Activated CD4-positive, alpha-beta T cell treated with anti-CD3 and anti-CD28 coated beads, Interleukin-2, amount 50 U/mL, for 16 hours (primary cell): ENCODE measurements around the gene ASB14.

Experiments
- DNase-seq: peaks from one replicate; pipeline ENCODE4 v3.0.0-alpha.2; 2020

ASB14 gene

DNA sequence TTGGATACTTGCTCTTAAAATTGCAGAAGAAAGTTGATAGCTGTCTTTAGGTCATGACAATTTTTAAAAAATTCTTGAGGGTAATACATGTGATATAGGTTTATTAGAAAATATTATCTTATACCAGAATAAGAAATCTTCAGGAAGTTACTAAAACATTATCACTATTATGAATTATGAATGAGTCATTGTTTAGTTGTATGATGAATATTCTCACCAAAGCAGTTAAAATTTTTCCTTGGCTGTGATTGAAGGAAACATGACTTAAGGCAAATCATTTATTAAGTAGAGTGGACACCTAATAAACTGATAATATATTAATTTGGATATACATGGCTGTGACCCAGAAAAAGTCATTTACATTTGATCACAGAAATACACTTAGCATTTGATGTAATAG, 34.8 kb downstream of the ASB14 start:
- no peak for DNase-seq

DNA sequence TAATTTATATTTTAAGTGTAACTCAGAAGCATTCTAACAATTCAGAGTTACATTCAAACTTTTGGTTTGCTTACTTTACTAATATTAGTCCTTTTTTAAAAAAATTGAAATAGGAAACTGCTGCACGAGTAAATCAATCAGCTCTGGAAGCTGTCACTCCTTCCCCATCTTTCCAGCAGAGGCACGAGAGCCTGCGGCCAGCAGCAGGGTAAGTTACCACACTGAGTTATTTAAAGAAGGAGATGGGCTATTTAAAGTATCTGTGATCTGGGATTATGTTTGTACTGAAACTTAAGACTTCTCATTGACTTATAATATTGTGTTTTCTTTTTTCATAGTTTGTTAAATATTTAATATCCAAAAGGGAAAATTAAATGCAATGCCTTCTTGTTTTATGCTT, 35.6 kb downstream of the ASB14 start:
- no peak for DNase-seq

DNA sequence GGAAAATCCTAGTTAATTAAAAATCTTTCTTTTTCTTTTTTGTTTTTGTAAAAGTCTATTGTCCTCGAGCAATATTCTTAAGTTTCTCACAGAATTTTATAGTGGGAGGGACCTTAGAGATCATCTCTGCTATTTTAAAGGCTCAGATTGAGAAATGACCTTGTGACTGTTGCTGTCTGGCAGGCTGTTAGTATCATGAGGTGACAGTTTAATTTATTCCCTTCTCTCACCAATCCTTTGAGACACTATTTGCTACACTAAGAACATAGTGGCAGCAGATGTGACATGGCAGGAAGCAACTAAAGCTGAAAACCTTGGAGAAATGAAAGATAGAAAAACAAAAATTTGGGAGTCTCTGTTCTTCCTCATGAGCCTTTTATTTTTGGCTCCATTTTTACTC, 40.1 kb downstream of the ASB14 start:
- no peak for DNase-seq

DNA sequence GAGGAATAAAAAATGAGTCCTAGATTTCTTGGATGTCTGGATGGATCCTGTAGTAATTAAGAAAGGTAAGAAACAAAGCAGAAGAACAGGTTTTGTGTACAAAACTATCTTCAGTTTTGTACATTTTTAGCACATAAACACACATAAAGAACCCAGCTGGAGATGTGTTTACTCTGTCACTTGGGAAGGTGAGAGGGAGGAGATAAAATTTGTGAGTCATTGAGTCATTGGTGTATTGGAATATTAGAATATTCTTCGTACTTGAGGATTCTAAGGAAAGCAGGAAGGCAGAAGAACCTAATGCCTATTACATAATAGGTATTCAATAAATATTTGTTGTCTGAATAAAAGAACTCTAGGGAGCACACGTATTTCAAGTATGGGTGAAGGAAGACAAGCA, 47.5 kb downstream of the ASB14 start:
- no peak for DNase-seq

DNA sequence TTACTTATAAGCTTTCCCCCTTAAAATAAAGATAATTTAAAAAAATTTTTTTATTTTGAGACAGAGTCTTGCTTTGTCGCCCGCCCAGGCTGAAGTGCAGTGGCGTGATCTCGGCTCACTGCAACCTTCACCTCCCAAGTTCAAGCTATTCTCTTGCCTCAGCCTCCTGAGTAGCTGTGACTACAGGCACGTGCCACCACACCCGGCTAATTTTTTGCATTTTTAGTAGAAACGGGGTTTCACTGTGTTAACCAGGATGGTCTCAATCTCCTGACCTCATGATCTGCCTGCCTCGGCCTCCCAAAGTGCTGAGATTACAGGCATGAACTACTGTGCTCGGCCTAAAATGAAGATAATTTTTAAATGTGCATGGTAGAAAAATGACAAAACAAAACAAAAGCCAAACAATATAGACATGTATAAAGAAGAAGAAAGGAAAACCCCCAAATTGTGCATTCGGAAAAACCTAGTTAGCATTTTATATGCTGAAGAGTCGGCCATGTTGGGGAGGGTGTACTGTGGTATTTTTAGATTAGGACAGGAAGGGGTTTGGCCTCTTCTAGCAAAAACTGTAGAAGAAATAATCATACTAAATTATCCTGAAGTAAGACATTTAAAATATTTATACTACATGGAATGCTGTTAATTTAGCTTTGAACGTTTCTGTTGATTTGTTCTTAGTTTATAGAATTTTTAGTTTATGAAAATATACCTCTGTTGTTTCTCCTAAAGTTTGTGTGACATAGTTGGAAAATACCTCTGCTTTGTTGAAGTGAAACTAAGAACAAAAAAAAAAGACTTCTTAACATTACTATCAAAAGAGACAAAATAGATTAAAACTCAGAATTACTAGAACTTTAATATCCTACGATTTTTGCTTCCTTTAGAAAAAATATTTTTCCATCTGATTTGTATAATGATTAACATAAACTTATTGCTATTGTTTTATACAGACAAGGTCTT, 57.6 kb downstream of the ASB14 start:
- no peak for DNase-seq

DNA sequence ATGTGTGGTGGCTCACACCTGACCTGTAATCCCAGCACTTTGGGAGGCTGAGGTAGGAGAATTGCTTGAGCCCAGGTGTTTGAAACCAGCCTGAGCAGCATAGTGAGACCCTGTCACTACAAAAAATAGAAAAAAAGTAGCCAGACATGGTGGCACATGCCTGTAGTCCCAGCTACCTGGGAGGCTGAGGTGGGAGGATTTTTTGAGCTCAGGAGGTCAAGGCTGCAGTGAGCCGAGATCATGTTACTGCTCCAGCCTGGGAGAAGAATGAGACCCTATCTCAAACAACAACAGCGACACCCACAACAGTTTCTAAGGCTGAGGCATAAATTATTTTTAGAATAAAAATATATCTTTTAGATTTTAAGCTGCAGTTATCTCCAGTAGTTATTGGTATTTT, 58.7 kb downstream of the ASB14 start:
- no peak for DNase-seq

DNA sequence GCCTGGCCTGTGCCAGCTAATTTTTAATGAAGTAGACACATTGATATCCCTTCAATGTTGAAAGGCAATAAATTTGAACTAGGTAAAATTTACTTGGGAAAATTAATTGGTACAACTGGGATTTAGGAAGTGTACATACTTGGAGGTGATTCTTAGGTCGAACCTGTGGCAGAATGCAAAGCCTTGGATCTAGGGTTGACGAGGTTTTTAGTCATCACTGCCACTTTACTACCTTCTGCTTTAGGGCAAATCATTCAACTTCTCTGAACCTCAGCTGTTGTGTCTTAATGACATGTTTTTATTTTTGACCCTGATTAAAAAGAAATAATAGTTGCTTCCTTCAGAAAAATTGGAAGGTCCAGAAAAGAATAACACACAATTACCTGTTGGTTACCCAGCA, 62.5 kb downstream of the ASB14 start:
- no peak for DNase-seq

DNA sequence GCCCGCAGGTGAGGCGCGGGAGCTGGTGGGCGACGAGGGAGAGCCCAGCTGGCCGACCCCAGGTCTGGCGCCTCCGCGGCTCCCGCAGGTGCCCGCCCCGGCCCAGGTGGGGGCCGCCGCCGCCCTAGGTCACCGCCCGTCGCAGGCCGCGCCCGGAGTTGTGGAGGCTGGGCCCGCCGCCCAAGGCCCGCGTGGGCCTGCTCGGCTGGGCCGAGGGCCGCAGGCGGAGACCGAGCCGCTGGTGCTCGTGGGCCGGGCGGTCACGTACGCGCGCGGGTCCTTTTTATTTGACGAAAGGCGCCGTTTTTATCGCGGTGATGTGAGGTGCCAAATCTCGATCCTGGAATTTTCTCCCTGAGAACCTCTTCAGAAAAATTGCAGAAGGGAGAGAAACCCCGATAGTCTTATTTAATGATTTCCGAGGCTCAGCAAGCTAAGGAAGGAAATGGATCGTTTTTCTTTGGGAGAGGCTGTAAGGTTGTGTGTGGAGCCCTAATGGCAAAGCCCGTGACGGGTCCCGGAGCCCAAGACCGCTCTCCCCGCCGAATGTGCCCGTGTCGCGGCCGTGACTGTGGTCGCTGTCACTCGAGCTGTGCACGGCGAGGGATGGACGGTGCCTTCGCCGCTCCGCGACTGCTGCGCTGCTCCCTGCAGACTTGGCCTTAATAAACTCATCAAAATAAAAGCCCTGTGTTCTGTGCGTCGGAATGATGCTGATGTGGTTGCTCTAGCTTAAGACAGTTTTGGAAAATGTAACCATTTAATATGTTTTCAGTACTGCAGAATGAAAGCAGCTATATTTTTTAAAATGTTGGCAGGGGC, 64.3 kb downstream of the ASB14 start:
- DNase-seq, result peak; percentile 41

DNA sequence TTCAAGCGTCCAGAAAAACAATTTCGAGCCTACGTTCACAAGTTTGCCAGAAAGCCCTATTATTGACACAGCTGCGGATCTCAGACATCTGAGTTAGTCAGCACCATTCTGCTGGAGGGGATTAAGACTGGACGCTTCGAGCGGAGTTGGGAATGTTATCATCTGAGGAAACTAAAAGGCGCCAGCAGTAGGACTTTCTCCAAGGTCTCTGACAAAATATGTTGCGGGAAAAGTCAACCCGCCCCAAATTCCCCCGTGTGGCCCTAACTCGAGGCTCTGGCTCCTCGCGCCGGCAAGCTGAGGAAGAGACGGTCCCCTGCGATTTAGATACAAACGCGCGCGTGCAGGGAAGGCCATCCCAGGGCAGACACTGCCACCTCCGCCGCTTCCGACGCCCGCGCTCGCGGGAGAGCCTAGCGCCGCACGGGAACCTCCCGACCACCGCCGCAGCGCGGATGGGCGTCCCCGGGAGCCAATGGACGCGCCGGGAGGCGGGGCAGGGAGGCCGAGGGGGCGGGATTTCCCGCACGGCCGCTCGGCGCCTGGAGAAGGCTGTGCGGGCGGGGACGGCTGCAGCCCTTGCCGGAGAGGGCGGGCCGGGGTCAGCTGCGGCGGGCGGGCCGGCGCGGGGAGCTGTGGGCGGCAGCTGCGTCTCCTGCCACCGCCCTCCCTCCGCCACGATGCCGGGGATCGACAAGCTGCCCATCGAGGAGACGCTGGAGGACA, 65.1 kb downstream of the ASB14 start, which contains the start of gene APPL1:
APPL1 (plus strand) TSS at position 526 of the 726 bp plus-strand sequence; CDS start at position 681, 155 bp downstream.
- peak; percentile 92 for DNase-seq

DNA sequence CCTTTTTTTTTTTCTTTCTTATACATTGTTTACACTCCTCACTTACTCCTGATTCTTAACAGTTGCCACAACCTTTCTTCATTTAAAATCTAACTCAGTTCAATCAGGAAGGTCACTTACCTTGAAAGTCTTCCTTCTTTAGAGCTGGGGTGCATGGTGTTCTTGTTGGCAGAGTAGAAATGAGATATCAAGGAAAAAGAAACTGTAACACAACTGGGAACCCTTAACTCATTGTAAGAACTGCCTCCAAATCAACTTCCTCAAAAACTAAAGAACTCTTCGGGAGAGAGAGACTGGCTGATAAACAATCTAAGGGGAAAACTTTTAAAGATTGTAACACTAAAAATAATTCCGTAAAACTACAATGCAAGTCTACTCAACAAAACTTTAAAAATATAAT, 66.3 kb downstream of the ASB14 start:
- no peak for DNase-seq

DNA sequence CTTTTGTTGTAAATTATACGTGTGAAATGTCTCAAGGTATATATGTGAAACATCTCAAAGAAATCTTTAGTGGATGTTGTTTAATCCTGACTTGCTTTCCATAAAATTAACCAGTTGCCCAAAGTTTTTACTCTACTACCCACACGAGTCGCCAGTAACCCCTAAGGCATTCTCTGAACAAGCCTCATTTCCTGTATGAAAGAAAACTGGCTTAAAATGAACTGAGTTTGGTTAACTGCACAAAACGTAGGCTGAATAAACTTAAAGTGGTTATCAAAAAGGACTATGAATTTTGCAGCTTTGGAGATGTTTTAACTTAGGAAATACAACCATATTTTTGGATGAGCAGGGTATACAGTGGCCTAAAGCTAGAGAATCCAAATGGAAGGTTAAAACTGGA, 67.6 kb downstream of the ASB14 start:
- DNase-seq, result no peak

DNA sequence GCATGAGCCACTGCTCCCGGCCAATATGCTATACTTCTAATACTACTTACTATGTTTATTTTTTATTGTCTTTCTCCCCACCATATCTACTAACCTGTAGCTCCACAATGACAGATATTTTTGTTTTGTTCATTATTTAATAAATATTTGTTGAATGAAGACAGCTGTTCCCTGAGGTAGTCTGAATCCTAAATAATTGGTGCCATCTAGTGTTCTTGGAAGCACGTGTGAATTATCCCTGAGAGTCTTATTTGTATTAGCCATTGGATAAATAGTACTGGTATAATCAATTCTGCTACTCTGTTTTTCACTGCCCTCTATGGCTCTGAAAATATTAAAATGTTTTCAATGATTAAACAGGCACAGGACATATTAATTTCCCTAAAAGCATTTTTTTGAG, 70.6 kb downstream of the ASB14 start:
- DNase-seq, result no peak
